HG03039 (cell line): Measurements from ENCODE around the gene SSH2.

Experiments
- ATAC-seq: cut with Tn5 transposase; IDR thresholded peaks from one replicate; pipeline ENCODE4 v1.9.1; 2021; ENCODE audit warnings: mild to moderate bottlenecking, moderate library complexity; ENCODE audit not compliant: unreplicated experiment

Gene SSH2

DNA sequence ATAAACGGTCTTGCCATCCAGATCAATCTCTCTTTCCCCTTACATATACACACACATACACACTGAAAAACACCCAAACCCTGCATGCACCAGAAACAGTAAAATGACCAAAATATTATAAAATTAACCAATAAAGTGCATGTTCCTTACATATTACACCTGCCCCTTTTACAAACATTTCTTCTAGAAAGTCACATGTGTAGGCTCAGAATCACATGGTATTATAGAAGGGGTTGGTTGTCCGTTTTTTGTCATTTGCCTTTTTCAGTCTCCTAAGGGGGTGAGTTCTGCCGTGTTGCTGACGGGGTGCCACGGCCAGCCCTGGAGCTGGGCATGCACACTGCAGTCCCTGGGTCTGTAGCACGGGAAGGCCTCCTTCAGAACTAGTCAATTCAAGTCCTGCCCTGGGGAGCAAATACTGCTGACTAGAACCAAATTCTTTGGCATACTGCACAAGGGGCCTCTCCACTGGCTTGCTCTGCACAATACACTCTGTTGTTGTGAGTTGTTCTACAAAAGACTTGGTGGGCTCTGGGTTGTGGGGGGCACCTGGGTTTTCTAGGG, 299.3 kb downstream of the SSH2 start:
- no peak for ATAC-seq

DNA sequence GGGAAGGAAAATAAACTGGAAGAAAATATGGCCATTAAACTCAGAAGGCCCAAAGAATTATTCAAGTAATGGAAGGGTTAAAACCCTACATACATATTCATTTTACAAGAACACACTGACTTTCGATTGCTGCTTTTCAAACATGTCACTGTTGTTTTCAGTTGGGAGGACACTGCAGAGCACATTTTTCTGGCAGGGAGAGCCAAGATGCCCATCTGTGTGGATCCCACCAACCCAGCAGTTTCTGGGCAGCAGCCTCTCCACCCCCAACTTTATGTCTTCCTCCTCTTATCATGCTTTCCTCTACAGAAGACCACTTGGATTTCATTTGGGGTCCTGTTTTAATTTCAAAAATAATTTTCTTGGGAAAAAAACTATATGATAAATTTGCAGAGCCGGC, 300.2 kb downstream of the SSH2 start:
- ATAC-seq: no peak

DNA sequence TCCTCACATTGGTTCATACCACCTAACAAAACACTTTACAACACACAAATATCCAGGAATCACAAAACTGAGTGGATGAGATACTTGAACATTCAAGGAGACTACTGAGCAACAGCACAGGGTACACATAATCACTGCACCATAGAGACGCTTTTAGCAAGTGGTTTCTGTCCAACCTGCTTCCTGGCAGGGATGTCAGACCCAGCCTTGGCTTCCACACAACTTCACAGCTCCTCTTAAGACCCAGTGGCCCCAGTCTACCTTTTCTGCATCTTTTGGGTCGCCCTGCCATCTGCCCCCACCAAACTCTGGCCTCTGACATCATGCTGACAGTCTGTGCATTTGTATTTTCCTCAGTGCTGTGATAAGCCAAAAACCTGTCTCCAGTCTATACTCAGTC, 301.4 kb downstream of the SSH2 start:
- ATAC-seq: no peak

DNA sequence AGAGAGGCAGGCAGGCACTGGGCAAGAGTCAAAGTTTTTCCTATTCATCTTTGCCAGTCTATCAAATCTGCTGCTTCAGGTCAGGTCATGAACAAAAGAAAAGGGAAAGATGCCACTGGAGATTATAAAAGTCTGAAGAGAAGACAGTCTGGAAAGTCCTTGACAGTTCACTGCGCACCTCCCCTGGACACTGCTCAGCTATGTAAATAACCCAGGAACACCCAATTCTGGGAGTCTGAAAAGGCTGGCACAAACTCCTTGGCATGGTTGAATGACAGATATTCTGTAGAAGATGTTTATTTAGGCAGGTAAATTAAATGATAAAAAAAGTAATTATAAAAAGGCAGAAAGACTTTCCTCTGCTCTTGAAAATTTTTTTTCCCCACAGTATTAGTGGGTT, 302.1 kb downstream of the SSH2 start:
- no peak for ATAC-seq

DNA sequence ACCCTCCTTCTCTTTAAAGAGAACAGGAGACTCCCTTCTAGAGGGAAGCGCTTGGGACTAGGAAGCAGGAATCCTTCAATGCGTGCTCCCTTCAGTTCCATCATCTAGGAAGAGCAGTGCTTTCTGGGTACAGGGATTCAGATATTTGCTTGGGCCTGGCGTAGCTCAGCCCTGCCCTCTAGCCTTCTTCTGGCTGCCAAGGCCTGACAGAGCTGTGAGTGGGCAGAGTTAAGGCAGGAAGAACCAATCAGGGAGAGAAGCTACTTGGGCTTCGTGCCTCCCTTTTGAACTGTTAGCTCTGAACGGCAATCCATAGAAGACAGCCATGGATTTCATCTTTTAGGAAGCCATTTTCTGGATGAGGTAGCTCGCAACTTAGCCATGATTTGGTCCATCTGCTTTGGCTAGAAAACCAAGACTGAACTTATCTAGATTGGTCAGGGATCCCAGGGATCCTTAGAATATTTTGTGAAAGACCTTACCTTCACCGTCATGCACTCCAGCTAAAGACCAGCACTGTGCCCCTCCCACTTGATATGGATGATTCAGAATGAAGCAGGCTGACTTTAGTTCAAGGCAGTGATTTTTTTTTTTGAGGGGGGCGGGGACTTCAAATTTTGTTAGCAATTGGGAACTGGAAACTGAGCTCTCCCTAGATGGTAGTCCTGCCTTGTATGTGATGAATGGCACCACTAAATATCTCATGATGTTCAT, 304.8 kb downstream of the SSH2 start:
- no peak for ATAC-seq

DNA sequence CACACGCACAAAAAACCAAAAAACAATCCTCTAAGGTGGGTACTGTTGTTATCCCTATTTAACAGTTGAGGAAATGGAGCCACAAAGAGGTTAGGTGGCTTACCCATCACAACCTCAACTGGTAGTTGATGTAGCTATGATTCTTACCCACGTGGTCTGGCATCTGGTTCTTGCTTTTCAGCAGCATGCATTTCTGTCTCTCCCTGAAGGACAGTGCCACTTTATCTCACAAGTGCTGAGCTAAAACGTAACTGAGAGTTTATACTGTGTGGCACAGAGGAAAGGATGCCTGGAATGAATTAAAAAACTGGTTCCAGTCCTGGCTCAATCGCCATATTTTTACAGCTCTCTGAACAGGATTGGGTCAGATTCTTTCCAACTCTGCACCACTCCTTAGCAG, 305.4 kb downstream of the SSH2 start:
- no peak for ATAC-seq

DNA sequence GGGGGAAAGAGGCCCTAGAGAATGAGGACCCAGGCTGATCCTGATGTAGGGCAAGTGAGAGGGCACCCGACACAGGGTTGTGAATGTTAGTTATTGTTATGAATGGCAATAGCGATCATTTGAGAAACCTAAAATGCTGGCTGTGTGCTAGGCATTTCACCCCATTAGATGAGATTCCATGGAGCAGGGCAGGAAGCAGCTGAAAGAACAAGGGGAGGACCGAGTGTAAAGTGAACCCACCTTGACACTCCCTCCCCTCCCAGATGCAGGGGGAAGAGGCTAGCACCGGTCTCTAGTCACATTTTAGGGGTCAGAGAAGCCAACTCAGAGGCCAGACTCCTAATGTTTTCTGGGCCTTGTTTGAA, 306.8 kb downstream of the SSH2 start:
- no peak for ATAC-seq

DNA sequence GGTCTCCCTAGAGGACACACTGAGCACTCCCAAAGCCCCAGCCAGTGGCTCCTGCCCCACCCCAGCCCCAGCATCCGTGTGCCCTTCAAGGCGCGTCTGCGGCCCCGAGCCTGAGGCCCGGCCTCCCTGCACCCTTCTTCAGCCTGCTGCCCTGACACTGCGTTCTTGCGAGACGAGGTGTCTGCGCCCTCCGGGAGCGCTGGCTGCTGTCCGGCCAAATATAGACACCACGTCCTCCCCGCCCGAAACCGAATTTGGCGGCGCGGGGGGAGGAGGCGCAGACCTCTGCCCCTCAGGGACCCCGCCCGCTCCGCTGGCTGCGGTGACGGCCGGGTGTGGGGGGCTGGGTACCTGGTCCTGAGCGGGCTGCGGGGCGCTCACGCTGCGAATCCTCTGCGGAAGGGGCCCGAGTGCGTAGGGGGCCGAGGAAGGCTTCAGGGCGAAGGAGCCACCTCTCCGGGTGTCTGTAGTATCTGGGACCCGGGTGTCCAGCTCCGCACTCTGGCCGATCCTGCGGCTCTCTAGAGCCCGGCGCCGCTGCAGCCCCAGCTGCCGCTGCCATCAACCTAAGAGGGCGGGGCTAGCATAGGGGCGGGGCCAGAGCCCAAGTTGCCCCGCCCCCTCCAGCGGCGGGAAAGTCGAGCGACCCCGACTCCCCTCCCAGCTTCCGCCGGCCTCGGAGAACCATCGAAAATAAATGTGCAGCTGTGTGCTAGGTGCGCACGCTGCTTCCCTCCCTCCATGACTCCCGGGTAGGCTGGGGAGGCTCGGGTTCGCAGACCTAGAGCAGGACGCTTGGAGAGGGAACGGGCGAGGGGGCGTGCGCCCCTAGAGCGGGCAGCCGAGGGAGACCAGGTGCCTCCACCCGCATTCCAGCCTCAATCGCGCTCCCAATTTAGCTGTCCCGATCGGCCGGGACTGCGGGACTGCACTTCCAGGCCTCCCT, 307.4 kb downstream of the SSH2 start, which contains the start of gene CORO6:
Gene CORO6 (minus strand): TSS at position 576 of the 946 bp plus-strand sequence. CDS start 1,491 bp downstream, outside the sequence.
- ATAC-seq: no peak

DNA sequence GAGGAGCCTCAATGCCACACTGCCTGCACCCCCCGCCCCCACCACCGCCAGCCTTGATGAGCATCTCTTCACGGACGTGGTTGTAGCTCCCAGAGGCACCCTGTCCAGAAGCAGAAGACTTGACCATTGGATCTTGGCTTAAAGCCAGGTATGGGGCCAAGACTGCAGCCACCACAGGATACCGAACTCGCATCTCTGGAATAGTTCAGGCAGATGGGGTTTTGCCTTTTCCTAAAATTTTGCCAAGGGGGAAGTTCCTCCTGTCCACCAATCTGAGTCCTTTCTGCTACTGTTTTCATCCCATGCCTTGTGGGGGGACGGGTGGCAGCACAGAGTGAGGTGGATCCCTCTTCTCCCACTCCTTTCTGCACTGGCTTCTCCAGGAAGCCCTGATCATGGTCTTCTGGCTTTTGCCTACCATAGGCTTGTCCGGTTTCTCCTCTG, 308.3 kb downstream of the SSH2 start:
- ATAC-seq: no peak

DNA sequence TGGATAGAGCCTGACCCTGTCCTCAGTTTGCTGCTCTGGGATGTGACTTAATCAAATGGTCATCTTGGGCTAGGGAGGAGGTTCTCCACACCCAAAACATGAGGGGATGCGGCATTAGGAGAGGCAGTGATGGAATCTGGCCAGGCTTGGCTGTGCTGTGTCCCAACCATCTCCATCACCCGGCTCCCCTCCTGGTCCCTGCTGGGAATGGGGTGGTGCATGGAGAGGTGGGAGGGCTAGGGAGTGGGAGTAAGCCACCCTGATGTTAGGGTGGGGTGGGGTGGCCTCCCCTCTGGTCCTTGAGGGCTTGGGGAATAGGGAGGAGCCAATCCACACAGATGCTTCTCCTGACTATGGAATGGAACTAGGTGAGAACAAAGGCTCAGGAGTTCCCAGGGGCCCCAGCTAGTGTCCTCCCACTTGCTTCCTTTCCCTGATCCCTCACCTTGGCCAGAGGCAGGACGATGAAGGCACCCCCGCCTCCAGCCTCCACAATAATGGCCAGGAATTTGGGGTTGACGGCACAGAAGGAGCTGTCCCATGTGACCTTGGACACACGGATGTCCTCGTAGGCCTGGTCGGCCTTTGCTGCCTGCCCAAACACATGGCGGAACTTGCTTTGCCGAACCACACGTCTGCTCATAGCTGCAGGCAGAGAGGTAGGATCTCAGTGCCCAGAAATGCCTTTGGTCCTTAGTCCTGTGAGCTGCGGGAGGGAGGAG, 309.1 kb downstream of the SSH2 start:
- no peak for ATAC-seq

DNA sequence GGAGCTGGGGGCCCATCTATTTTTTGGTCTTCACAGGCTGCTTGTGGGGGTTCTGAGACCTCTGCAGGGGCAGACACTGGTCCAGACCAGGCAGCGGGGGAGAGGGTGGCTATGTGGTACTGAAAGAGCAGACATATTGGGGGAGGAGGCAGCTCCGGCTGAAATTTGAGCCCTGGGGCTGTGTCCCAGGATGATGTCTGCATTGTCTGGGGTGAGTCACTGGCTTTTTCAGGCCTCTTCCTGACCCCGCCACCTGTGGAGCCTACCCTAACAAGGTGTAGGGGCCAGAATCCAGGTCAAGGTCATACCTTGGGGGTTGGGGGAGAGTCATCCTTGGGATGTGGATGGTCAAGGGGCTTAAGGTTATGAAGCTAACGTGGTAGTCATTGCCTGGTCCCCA, 309.8 kb downstream of the SSH2 start:
- no peak for ATAC-seq

DNA sequence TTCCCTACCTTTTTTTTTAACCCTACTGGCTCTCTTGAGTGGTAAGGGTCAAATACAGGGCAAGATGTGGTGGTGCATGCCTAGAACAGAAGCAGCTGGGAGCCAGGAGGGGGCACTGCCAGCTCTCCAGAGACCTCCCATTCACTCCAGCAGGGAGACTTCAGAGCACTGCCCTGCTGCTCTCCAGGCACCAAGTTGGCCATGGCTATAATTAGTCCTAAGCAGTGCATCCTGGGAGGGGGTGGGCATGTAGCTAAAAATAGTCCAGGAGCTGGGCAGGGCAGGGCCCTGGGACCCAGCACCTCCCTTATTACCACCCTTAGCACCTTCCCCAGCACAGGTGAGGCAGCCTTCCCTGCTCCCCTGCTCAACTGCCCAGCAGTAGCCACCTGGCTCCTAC, 310.8 kb downstream of the SSH2 start:
- no peak for ATAC-seq

DNA sequence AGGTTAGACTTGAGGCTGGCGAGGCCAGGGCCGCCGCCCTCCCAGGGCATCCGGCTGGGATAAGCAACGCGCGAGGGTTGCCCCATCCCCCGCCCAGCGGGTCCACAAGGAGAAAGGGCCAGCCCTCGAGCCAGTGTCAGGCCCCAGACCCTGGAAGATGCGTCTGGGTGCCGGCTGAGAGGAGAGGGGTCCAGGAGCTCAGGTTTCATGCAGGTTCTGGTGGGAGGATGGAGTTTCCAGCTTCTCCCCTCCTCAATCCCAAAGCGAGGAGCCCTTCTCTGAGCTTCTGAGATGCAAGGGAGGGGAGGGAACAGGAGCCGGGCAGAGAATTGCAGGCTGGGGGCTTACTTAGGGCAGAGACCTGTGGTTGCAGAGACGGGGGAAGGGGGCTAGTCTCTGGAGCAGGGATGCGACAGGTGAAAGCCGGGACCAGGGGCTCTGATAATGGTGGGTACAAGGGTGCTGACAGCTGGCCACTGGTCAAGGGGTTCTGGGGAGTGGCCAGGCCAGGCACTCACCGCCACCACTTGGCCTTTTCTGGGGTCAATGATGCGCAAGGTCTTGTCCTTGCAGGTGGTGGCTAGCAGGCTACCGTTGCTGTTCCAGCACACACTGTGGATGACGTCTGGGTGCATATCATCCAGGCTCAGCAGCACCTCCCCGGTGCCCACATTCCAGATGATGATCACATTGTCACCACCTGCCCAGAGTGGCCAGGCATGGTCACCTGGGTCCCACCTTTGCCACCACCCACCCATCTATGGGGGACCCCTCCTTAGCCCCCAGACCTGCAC, 311.6 kb downstream of the SSH2 start:
- ATAC-seq: no peak

DNA sequence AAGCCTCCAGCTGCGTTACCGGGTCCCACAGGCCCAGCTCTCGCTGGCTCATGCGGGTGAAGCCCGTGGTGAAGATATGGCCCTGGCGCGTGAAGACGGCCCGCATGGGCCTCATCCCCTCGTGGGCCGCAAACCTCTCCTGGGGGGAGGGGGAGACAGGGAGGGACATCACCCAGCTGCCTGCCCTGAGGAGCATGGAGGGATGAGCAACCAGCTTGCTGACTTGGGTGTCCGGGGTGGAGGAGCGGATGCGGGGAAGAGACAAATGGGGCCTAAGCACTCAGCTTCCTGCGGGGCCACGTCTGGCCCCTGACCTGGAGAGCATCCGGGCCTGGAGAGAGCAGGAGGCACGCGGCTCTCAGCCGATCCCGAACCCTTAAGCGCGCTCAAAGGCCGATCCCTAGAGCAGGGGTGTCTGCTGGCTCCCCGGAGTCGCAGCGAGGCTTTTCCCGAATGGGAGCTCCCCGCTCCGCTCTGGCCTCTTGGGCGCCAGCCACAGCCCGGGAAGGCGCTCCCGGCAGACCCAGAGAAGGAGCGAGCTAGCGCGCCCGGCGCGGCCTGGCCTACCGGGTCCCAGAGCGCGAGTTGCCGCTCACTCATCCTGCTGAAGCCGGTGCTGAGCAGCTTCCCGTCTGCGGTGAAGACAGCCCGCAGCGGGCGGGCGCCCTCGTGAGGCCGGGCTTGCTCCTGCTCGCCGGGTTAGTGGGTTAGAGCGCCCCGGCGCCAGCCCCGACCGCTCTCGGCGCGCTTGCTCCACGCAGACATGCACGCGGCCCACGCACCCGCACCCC, 312.4 kb downstream of the SSH2 start:
- ATAC-seq: no peak

DNA sequence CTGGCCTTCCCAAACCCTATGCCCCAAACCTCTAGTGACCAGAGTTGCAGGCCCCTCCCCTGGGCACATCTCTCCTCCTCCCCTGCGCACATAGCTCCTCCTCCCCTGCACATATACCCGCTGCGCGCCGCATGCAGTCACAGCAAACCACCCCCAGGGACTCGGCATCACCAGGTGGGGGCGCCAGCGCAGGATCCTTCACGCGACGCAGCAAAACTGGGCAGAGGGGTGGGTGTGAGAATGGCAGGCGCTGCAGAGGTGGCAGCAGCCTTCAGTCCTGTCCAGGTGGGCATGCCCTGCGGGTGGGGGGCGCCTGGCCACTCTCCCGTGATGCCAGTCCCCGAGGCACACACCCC, 312.9 kb downstream of the SSH2 start:
- ATAC-seq: no peak

DNA sequence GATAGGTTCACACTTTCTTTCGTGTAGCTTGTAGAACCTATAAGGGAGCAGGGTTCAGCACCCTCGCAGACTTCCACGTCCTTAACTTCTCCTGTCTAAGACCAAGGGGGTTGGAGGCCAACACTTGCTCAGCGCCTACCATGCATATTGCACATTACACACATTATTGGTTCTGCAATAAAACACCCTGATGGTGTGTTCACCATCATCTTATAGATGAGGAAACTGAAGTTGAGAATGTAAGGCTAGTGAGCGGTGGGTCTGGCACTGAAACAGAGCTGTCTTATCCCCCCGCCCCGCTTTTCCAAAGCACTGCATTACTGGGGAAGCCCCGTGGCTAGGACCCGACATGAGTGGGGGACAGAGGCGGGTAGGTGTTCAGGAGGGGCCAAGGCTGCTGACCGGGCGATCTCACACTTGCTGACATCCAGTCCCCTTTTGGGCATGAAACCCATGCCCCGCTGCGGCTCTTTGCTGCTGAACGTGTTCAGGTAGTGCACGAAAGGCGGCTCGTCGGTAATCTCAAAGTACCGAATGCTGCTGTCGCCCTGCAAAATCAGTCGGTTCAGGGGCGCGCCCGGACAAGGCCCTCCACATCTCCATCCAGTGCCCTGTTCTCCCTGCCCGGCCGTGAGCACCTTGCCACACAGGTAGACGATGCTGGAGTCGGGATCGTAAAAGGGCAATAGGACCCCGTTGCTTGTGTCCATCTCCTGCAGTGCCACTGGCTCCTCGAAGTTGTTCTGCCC, 313.6 kb downstream of the SSH2 start:
- ATAC-seq: no peak

DNA sequence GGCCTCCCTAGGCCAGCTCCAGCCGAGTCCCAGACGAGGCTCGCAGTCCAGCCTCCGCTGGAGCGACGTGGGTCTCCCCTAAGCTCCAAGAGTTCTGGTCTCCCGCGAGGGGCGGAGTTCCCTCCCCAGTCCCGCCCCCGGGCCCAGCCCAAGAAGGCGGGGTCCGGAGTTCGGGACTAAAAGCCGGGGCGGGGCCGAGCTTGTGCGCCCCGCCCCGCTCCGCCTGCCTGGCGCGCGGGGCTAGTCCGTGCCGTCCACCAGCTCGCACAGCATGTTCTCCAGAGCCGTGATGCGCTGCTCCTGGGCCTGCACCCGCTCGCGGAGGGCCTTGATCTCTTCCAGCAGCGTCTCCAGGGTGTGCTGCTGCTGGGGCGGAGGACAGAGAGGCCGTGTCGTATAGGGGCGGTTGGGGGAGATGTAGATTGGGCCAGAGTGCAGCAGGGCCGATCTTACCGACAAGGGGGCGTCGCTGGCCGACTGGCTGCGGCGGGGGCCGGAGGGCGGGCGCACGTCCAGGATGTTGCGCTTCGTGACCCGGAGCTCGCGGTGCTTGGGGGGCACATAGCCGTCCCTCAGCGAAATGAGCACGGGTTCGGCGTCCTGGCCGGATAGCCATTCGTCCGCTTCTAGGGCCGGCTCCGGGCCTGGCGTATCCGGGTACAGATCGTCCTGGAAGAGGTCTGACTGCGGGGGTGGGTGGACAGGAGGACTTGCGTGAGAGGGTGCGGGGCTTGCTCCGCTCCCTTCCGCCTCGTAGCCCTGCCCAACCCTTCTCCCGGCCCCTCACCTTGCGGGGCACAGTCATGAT, 314.3 kb downstream of the SSH2 start:
- ATAC-seq: peak; percentile 50

DNA sequence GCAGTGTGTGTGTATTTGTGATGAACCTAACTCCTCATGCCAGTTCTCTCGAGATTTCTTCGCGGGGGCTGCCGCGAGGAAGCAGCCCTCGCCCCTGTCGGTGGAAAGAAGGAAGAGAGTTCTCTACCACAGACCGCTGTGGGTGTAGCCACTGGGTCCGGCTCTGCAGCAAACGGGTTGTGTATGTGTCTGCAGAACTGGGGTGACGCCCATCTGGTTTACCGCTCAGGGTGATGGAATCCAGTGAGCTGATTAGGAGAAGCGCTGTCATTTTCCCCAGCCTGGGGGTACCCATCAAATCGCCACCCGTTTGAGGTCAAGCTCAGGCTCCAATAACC, 315.0 kb downstream of the SSH2 start:
- no peak for ATAC-seq
